ENCODE data around the gene ROM1.
"Not testable (repeated sequence)": the region's sequence is repeated elsewhere in the genome, so short reads cannot be mapped to it uniquely, and the experiment has no call there.

ROM1 gene

GRCh38 chr11:62648185-62648966 is 35.3 kb downstream of the ROM1 start:
- DNase-seq: no peak

GRCh38 chr11:62648967-62649364 is 35.9 kb downstream of the ROM1 start:
- no peak for DNase-seq

GRCh38 chr11:62649486-62649885 is 36.4 kb downstream of the ROM1 start:
- no peak for DNase-seq

- not testable (repeated sequence) for DNase-seq
These were observed 37.2 kb downstream of the ROM1 start for GRCh38 chr11:62650283-62650682.

- peak in 1 of 56 donors; percentile 44 for DNase-seq
These were observed 39.3 kb downstream of the ROM1 start for GRCh38 chr11:62652161-62653006.

- DNase-seq: no peak
These were observed 41.2 kb downstream of the ROM1 start for GRCh38 chr11:62654297-62654696.

- DNase-seq: no peak
These were observed 43.9 kb downstream of the ROM1 start for GRCh38 chr11:62656796-62657429.

- peak in 15 of 56 donors; percentile 34 to 79 (median 66) for DNase-seq
These were observed 51.5 kb downstream of the ROM1 start for GRCh38 chr11:62664405-62665074.

All from nucleus accumbens (tissue), 56 donors.